K562 treated with DMSO at 1 percent for 12 hours (cell line): ENCODE results near the gene UBE2D3. TPM values are rescaled to one million over a fixed set of nuclear protein-coding genes. Genes with fewer than 3 reads are reported as not detected.

Experiments
- total RNA-seq: library from RNA; unstranded; fragments of 300-600 nt; gene quantifications from 2 replicates; pipeline ENCODE4 v1.2.3, GENCODE V29; 2022; ENCODE audit not compliant: insufficient read depth

Gene UBE2D3
- total RNA-seq = 109 and 199 TPM in 2 replicates

DNA sequence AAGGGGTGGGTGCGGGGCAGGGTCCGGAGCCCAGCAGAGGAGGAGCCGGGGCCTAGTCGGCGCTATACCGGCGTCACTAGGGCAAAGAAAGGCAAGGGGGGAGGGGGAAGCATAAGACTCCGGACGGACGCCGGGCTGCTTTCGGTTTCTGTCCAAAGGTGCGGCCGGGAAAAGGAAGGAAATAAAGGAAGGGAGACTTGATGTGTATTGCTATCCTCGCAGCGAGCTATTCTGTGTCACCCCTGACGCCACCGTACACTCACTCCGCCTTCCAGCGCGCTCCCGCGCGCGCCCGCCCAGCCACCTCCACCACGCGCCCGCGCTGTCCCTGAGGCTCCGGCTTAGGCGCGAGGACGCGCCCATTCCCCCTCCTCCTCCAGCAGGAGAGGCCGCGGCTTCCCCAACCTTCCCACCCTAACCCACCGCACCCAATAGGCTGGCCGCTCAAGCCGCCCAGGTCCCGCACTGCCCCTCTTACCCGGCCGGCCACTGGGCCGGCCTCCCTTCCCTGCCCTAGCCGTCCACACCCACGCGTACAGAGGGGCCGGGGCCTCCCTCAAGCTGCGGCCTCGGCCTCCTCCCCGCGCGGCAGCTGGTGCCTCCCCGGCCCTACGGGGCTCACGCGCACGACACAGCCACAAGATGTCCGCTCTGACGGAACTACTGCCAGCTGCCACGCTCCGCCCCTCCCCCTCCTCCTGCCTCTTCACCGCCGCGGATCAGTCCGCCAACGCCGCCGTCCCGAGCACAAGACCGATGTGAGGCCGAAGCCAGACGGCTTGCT, at the start of gene UBE2D3:
UBE2D3 (minus strand) TSS at position 662 of the 784 bp plus-strand sequence. CDS start 1,043 bp downstream, outside the sequence.

DNA sequence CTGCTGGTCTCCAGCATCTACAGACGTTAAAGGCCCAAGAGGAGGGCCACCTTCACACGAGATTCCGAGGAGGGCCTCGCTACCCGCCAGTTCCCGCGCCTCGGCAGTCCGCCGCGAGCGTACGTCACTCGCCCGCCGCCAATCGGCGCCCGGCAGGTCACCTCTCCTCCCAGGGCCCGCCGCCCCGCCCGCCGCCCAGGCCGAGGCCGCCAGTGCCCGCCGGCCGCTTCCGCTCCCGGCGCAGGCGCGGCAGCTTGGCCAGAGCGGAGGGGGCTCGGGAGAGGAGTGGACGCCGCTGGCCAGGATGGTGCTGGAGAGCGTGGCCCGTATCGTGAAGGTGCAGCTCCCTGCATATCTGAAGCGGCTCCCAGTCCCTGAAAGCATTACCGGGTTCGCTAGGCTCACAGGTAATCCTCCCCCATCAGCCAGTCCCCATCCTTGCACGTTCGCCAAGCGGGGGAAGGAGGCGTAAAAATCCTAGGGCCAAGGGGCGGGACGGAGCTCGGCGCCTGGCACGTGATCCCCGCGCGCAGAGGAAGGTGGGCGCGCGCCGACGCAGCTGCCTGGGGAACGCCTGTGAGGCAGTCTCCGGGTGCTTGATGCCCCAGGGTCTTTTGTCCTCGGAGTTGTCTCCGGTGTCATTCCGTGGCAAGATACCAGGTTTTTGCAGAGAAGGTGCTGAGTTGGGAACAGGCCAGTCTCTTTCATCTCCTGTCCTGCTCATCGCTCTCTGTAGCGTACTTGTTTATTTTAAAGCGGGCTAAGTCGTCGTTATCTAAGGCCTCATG, 41.6 kb upstream of the UBE2D3 start, which contains the start of gene CISD2:
CISD2 (plus strand) TSS at position 212 of the 788 bp plus-strand sequence; CDS start at position 305, 93 bp downstream.

DNA sequence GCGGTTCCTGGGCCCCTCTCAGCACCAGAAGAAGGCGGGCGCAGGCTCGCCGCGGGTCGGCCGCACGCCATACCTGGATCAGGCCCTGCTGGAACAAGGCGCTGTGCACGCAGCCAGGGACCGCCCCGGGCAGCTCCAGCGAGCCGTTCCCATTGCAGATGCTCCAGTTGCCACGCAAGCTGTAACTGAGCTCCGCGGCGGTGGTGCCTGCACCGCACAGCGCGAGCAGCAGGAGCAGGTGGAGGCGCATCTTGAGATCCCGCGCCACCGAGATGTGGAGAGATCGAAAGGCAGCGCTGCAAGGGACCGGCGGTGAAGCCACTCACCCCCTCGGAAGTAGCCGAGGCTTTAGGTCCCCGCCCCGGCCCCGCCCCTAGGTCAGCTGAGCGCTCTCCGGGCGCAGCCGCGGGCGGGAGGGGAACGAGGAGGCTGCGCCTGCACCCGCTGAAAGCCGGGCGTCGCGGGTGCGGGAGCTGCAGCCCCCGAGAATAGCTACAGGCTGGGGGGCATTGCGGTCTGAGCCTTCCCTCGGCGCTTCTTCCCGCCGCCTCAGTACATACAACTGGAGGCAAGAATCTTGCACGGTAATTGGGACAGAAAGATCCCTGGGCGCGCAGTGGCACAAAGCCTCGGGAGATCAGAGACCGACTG, 66.6 kb downstream of the UBE2D3 start, which contains the start of gene MANBA:
MANBA (minus strand) TSS at position 324 of the 651 bp plus-strand sequence; CDS start at position 250, 74 bp downstream.

Other genes starting within 250 kb of the UBE2D3 start
- 10.0 and 26.5 TPM in 2 replicates for gene MANBA, start 66.6 kb downstream of the UBE2D3 start, total RNA-seq
- 33.2 and 49.2 TPM in 2 replicates for gene CISD2, start 41.4 kb upstream of the UBE2D3 start, total RNA-seq
- not detected in 2 replicates for gene SLC9B1, start 192.2 kb upstream of the UBE2D3 start, total RNA-seq
- 1.8 and 11.9 TPM in 2 replicates for gene SLC9B2, start 249.2 kb upstream of the UBE2D3 start, total RNA-seq